HepG2 (cell line): ENCODE measurements around the gene ONECUT1. TPM values are rescaled to one million over a fixed set of nuclear protein-coding genes. Genes with fewer than 3 reads are reported as not detected.

Experiments
- ATF7 ChIP-seq, 2 experiments: fragments of 450-650 bp in 1 of 2; sonication (generic) in 1 of 2; formaldehyde crosslinking in 1 of 2; IDR thresholded peaks; 2 replicates each; pipeline versions ENCODE4 v1.4.0 to v1.6.1; 2016 to 2020; ENCODE audit warnings: antibody characterized with exemption in 1 of 2, mild to moderate bottlenecking in 1 of 2, missing genetic modification reagents in 1 of 2
- CC2D1A ChIP-seq: sonication (generic); formaldehyde crosslinking; IDR thresholded peaks from 2 replicates; pipeline ENCODE4 v1.8.1; 2023; ENCODE audit warnings: mild to moderate bottlenecking, missing genetic modification reagents
- FOXK1 ChIP-seq: sonication (generic); formaldehyde crosslinking; IDR thresholded peaks from 2 replicates; pipeline ENCODE4 v1.4.0; 2020; ENCODE audit warnings: low read depth, missing genetic modification reagents, borderline replicate concordance
- GATAD1 ChIP-seq: IDR thresholded peaks from 2 replicates; pipeline ENCODE4 v1.6.1; 2016; ENCODE audit warnings: missing genetic modification reagents, missing compliant biosample characterization
- GATAD2A ChIP-seq: IDR thresholded peaks from 2 replicates; pipeline ENCODE4 v1.6.1; 2016
- KDM5A ChIP-seq: fragments of 200-600 bp; sonication (generic); IDR thresholded peaks from 2 replicates; pipeline ENCODE4 v1.7.0; 2018; ENCODE audit warnings: antibody characterized with exemption, mild to moderate bottlenecking, low read length, borderline replicate concordance
- MTA1 ChIP-seq: sonication (generic); formaldehyde crosslinking; IDR thresholded peaks from 2 replicates; pipeline ENCODE4 v1.4.0; 2020; ENCODE audit warnings: missing genetic modification reagents, mild to moderate bottlenecking, borderline replicate concordance
- NFKBIZ ChIP-seq: IDR thresholded peaks from 2 replicates; pipeline ENCODE4 v1.6.1; 2018; ENCODE audit warnings: missing genetic modification reagents, missing compliant biosample characterization
- PRMT3 ChIP-seq: sonication (generic); formaldehyde crosslinking; IDR thresholded peaks from 2 replicates; pipeline ENCODE4 v1.8.1; 2022; ENCODE audit warnings: low read depth, mild to moderate bottlenecking, moderate library complexity, missing genetic modification reagents, borderline replicate concordance
- RFXAP ChIP-seq: sonication (generic); formaldehyde crosslinking; IDR thresholded peaks from 2 replicates; pipeline ENCODE4 v1.4.0; 2020; ENCODE audit warnings: missing genetic modification reagents, borderline replicate concordance
- RXRA ChIP-seq: sonication (generic); formaldehyde crosslinking; IDR thresholded peaks from 2 replicates; pipeline ENCODE4 v1.5.1; 2020; ENCODE audit warnings: missing genetic modification reagents
- SALL2 ChIP-seq: sonication (generic); formaldehyde crosslinking; IDR thresholded peaks from 2 replicates; pipeline ENCODE4 v1.8.1; 2023; ENCODE audit warnings: mild to moderate bottlenecking, missing genetic modification reagents, inconsistent platforms
- SIN3B ChIP-seq: fragments of 150-350 bp; IDR thresholded peaks from 2 replicates; pipeline ENCODE4 v1.6.1; 2014; ENCODE audit warnings: low read length
- SOX6 ChIP-seq, 2 experiments: fragments of 450-650 bp in 1 of 2; sonication (generic) in 1 of 2; formaldehyde crosslinking in 1 of 2; IDR thresholded peaks; 2 replicates each; pipeline versions ENCODE4 v1.4.0 to v1.6.1; 2017 to 2020; ENCODE audit warnings: antibody characterized with exemption in 1 of 2, mild to moderate bottlenecking in 1 of 2, missing genetic modification reagents in 1 of 2
- SP5 ChIP-seq: IDR thresholded peaks from 2 replicates; pipeline ENCODE4 v1.6.1; 2016; ENCODE audit warnings: low read depth, borderline replicate concordance
- TARDBP ChIP-seq: sonication (generic); formaldehyde crosslinking; IDR thresholded peaks from 2 replicates; pipeline ENCODE4 v1.8.0; 2022; ENCODE audit warnings: mild to moderate bottlenecking, missing genetic modification reagents
- ZBTB21 ChIP-seq: sonication (generic); formaldehyde crosslinking; IDR thresholded peaks from 2 replicates; pipeline ENCODE4 v1.4.0; 2020; ENCODE audit warnings: missing genetic modification reagents
- ZBTB43 ChIP-seq: sonication (generic); formaldehyde crosslinking; conservative IDR thresholded peaks from 2 replicates; pipeline ENCODE4 v1.4.0; 2020; ENCODE audit warnings: missing genetic modification reagents
- ZBTB7B ChIP-seq: sonication (generic); formaldehyde crosslinking; IDR thresholded peaks from 2 replicates; pipeline ENCODE4 v1.4.0; 2020; ENCODE audit warnings: missing genetic modification reagents
- ZNF264 ChIP-seq: sonication (generic); formaldehyde crosslinking; IDR thresholded peaks from 2 replicates; pipeline ENCODE4 v1.4.0; 2020; ENCODE audit warnings: missing genetic modification reagents
- ZNF280D ChIP-seq: sonication (generic); formaldehyde crosslinking; IDR thresholded peaks from 2 replicates; pipeline ENCODE4 v1.5.1; 2020; ENCODE audit warnings: mild to moderate bottlenecking, missing genetic modification reagents
- ZNF503 ChIP-seq: sonication (generic); formaldehyde crosslinking; IDR thresholded peaks from 2 replicates; pipeline ENCODE4 v1.4.0; 2020; ENCODE audit warnings: missing genetic modification reagents
- ZNF598 ChIP-seq: sonication (generic); formaldehyde crosslinking; IDR thresholded peaks from 2 replicates; pipeline ENCODE4 v1.5.1; 2020; ENCODE audit warnings: mild to moderate bottlenecking, missing genetic modification reagents, borderline replicate concordance
- ZSCAN12 ChIP-seq: sonication (generic); formaldehyde crosslinking; IDR thresholded peaks from 2 replicates; pipeline ENCODE4 v1.9.0; 2021; ENCODE audit warnings: mild to moderate bottlenecking, missing genetic modification reagents
- polyA plus RNA-seq, 8 experiments: library from polyadenylated mRNA; depleted of rRNA in 3 of 8; stranded (reverse) in 7 of 8; unstranded in 1 of 8; fragments of >200 nt; fragmentation: Illumina TruSeq in 4 of 8; extraction: Trizol in 4 of 8; gene quantifications; 2 replicates each; pipeline versions ENCODE4 v1.2.1 to v1.2.3, GENCODE V29; 2011 to 2016; ENCODE audit warnings: low read depth in 4 of 8, missing spikeins in 1 of 8, mixed read lengths in 1 of 8; ENCODE audit not compliant: insufficient read depth in 1 of 8
- total RNA-seq, 5 experiments: library from RNA; depleted of rRNA; stranded (reverse); fragments of >200 nt; fragmentation: Illumina TruSeq; extraction: Trizol; gene quantifications; 2 replicates each; pipeline ENCODE4 v1.2.3, GENCODE V29; 2016; ENCODE audit warnings: low read depth in 1 of 5

Gene ONECUT1
- total and polyA plus RNA-seq, 2 of the 13 experiments (the other 11 are each of a cell fraction or from before 2014, with no cell fraction given), result 3.5 to 9.1 TPM

GRCh38 chr15:52784799-52785671, 5.1 kb downstream of the ONECUT1 start (continued):
- TF ChIP-seq ZNF280D (CRISPR knock-in tag), result no peak
- TF ChIP-seq ZNF503 (CRISPR knock-in tag), result peak; percentile 57; the same call in 1 of the 2 replicates
- no peak for TF ChIP-seq RFXAP (CRISPR knock-in tag)
- TF ChIP-seq TARDBP, result 0 out of 2 replicates have a peak, but pooled peaks have one; percentile 27
- TF ChIP-seq SP5 (CRISPR knock-in tag), result no peak
- 0 out of 2 replicates have a peak, but pooled peaks have one; percentile 34 for TF ChIP-seq MTA1
- TF ChIP-seq ZBTB21 (CRISPR knock-in tag), result no peak
- TF ChIP-seq GATAD1 (CRISPR knock-in tag), result peak; percentile 30; the same call in 1 of the 2 replicates
- no peak for TF ChIP-seq ZSCAN12 (CRISPR knock-in tag)
- no peak for TF ChIP-seq PRMT3 (CRISPR knock-in tag)
- TF ChIP-seq ZNF264 (CRISPR knock-in tag), result no peak
- TF ChIP-seq FOXK1 (CRISPR knock-in tag), result no peak
- peak; percentile 68 for TF ChIP-seq GATAD2A
- TF ChIP-seq ZBTB43 (CRISPR knock-in tag), result 0 out of 2 replicates have a peak, but pooled peaks have one; percentile 20
- no peak for TF ChIP-seq ZNF598 (CRISPR knock-in tag)
- no peak for TF ChIP-seq ATF7 (IDR thresholded peaks at IDR 0.05)
- no peak for TF ChIP-seq ATF7 (CRISPR knock-in tag; IDR thresholded peaks at IDR 0.05)
- no peak for TF ChIP-seq NFKBIZ (CRISPR knock-in tag)
- peak; percentile 39; the same call in 1 of the 2 replicates for TF ChIP-seq SALL2 (CRISPR knock-in tag)
- 0 out of 2 replicates have a peak, but pooled peaks have one; percentile 25 for TF ChIP-seq ZBTB7B (CRISPR knock-in tag)
- TF ChIP-seq SOX6 (IDR thresholded peaks at IDR 0.05), result no peak
- TF ChIP-seq SOX6 (CRISPR knock-in tag; IDR thresholded peaks at IDR 0.05), result peak; percentile 62
- TF ChIP-seq RXRA (CRISPR knock-in tag), result 0 out of 2 replicates have a peak, but pooled peaks have one; percentile 37
- no peak for TF ChIP-seq CC2D1A (CRISPR knock-in tag)
- TF ChIP-seq SIN3B, result no peak
- TF ChIP-seq KDM5A, result no peak
